GM23338 (cell line): ENCODE results near the gene RCOR1. TPM values are rescaled to one million over a fixed set of nuclear protein-coding genes. Genes with fewer than 3 reads are reported as not detected.

Experiments
- ATAC-seq: fragments of 200-7000 bp; cut with Tn5 transposase; 3 replicates; pipeline ENCODE4 v1.9.1; 2020
- DNase-seq: peaks from one replicate; pipeline ENCODE4 v3.0.0-alpha.2; 2015; ENCODE audit warnings: low spot score
- H2AFZ ChIP-seq: fragments of 200-600 bp; sonication (generic); 2 replicates; pipeline ENCODE4 v1.8.0; 2016; ENCODE audit warnings: antibody characterized with exemption, mild to moderate bottlenecking, moderate library complexity
- H3F3A ChIP-seq: fragments of 200-600 bp; sonication (generic); replicated peaks from 2 replicates; pipeline ENCODE4 v1.8.0; 2017; ENCODE audit warnings: antibody characterized with exemption, mixed run types, low read depth
- H3K27ac ChIP-seq: fragments of 200-600 bp; sonication (generic); 2 replicates; pipeline ENCODE4 v1.6.1; 2016; ENCODE audit warnings: low read depth
- H3K27me3 ChIP-seq: fragments of 200-600 bp; sonication (generic); 2 replicates; pipeline ENCODE4 v1.8.0; 2016; ENCODE audit warnings: mild to moderate bottlenecking, mixed run types, moderate library complexity; ENCODE audit not compliant: insufficient read depth
- H3K36me3 ChIP-seq: fragments of 200-600 bp; sonication (generic); 2 replicates; pipeline ENCODE4 v1.8.0; 2016; ENCODE audit warnings: mild to moderate bottlenecking; ENCODE audit not compliant: insufficient read depth
- H3K4me1 ChIP-seq: fragments of 200-600 bp; sonication (generic); 2 replicates; pipeline ENCODE4 v1.8.0; 2016; ENCODE audit warnings: mild to moderate bottlenecking, moderate library complexity; ENCODE audit not compliant: insufficient read depth
- H3K4me2 ChIP-seq: fragments of 200-600 bp; sonication (generic); 2 replicates; pipeline ENCODE4 v1.7.1; 2017; ENCODE audit warnings: mixed run types
- H3K4me3 ChIP-seq: fragments of 200-600 bp; sonication (generic); 2 replicates; pipeline ENCODE4 v1.6.1; 2016; ENCODE audit warnings: mixed run types
- H3K79me2 ChIP-seq: fragments of 200-600 bp; sonication (generic); replicated peaks from 2 replicates; pipeline ENCODE4 v1.8.0; 2017; ENCODE audit warnings: mild to moderate bottlenecking; ENCODE audit not compliant: insufficient read depth
- H3K9me2 ChIP-seq: fragments of 200-600 bp; sonication (generic); 2 replicates; pipeline ENCODE4 v1.8.0; 2017; ENCODE audit not compliant: insufficient read depth
- H4K20me1 ChIP-seq: fragments of 200-600 bp; sonication (generic); replicated peaks from 2 replicates; pipeline ENCODE4 v1.8.0; 2017; ENCODE audit warnings: mild to moderate bottlenecking; ENCODE audit not compliant: insufficient read depth
- H3K27ac Mint-ChIP-seq: 2 replicates; pipeline ENCODE4 v1.8.0; 2020; ENCODE audit warnings: inconsistent platforms, mild to moderate bottlenecking, moderate library complexity, mixed read lengths
- H3K27me3 Mint-ChIP-seq: 3 replicates; pipeline ENCODE4 v1.8.0; 2022; ENCODE audit warnings: low read depth, mild to moderate bottlenecking, moderate library complexity, mixed read lengths, inconsistent platforms; ENCODE audit not compliant: insufficient read depth, poor library complexity
- H3K36me3 Mint-ChIP-seq: 3 replicates; pipeline ENCODE4 v1.8.0; 2021; ENCODE audit warnings: low read depth, mild to moderate bottlenecking, inconsistent platforms, moderate library complexity, mixed read lengths
- H3K4me1 Mint-ChIP-seq: 3 replicates; pipeline ENCODE4 v1.8.0; 2020; ENCODE audit warnings: mild to moderate bottlenecking, inconsistent platforms, mixed read lengths
- H3K4me3 Mint-ChIP-seq: 3 replicates; pipeline ENCODE4 v1.8.0; 2021; ENCODE audit warnings: moderate library complexity, mild to moderate bottlenecking, inconsistent platforms, mixed read lengths
- H3K9me3 Mint-ChIP-seq: 3 replicates; pipeline ENCODE4 v1.8.0; 2020; ENCODE audit warnings: moderate library complexity, mild to moderate bottlenecking, inconsistent platforms, mixed read lengths
- CREB1 ChIP-seq: fragments of 250-450 bp; sonication (Bioruptor Pico); IDR thresholded peaks from 2 replicates; pipeline ENCODE4 v1.5.0; 2020; ENCODE audit warnings: low read depth, mild to moderate bottlenecking, moderate library complexity
- CTCF ChIP-seq, 2 experiments: fragments of 200-600 bp in 1 of 2; sonication (generic) in 1 of 2; conservative IDR thresholded peaks; 2 replicates each; pipeline versions ENCODE4 v1.5.1 to v1.6.1; 2016 to 2017; ENCODE audit warnings: antibody characterized with exemption in 2 of 2, low read depth in 2 of 2, mild to moderate bottlenecking in 2 of 2, moderate library complexity in 1 of 2
- EZH2 ChIP-seq: fragments of 200-600 bp; sonication (generic); IDR thresholded peaks from one replicate; pipeline ENCODE4 v1.8.0; 2017; ENCODE audit warnings: antibody characterized with exemption, mild to moderate bottlenecking, low read depth; ENCODE audit not compliant: unreplicated experiment
- EZH2phosphoT487 ChIP-seq: fragments of 200-600 bp; sonication (generic); IDR thresholded peaks from one replicate; pipeline ENCODE4 v1.8.1; 2018; ENCODE audit warnings: antibody characterized with exemption; ENCODE audit not compliant: unreplicated experiment
- JUNB ChIP-seq: IDR thresholded peaks from one replicate; pipeline ENCODE4 v1.6.1; 2016; ENCODE audit warnings: antibody characterized with exemption; ENCODE audit not compliant: unreplicated experiment
- STAT1 ChIP-seq: IDR thresholded peaks from one replicate; pipeline ENCODE4 v1.6.1; 2016; ENCODE audit warnings: antibody characterized with exemption; ENCODE audit not compliant: unreplicated experiment
- ZNF114 ChIP-seq: fragments of 250-450 bp; sonication (Bioruptor Pico); IDR thresholded peaks from 2 replicates; pipeline ENCODE4 v1.5.0; 2020; ENCODE audit warnings: mild to moderate bottlenecking, moderate library complexity
- ZNF331 ChIP-seq: fragments of 250-450 bp; sonication (Bioruptor Pico); IDR thresholded peaks from 2 replicates; pipeline ENCODE4 v1.5.0; 2020; ENCODE audit warnings: low read depth, mild to moderate bottlenecking, moderate library complexity
- ZNF462 ChIP-seq: fragments of 250-450 bp; sonication (Bioruptor Pico); IDR thresholded peaks from 2 replicates; pipeline ENCODE4 v1.5.0; 2020; ENCODE audit warnings: mild to moderate bottlenecking, moderate library complexity
- polyA plus RNA-seq: library from polyadenylated mRNA; unstranded; fragments of >200 nt; fragmentation: Nextera tagmentation; extraction: Ambion mirVana; gene quantifications from 2 replicates; pipeline ENCODE4 v1.2.1, GENCODE V29; 2016
- total RNA-seq: library from RNA; depleted of rRNA; stranded (reverse); fragments of >200 nt; shearing (Covaris generic); gene quantifications from 2 replicates; pipeline ENCODE4 v1.2.3, GENCODE V29; 2014

RCOR1 gene
- total and polyA plus RNA-seq, 2 experiments from 2014 or later = 7.6 to 26.1 TPM

- no peak for TF ChIP-seq ZNF462 (CRISPR knock-in tag)
Observed at GRCh38 chr14:102570334-102570995, 22.0 kb upstream of the RCOR1 start (continued).

- Histone ChIP-seq H3K27ac (no peak overlapping the region), H3K27me3 (no peaks in the 10 kb centered on the region), H4K20me1 (no peaks in the 10 kb centered on the region), H3K79me2 (no peaks in the 10 kb centered on the region), H3K4me1 (peaks cover 26% of the 10 kb centered on the region), H3K4me2 (no peak overlapping the region), H3F3A (0 out of 2 replicates have a peak, but pooled peaks cover 5% of the 10 kb centered on the region), H3K4me3 (no peak overlapping the region), H3K9me2 (no peaks in the 10 kb centered on the region; the same call in 1 of the 2 replicates), H3K36me3 (no peaks in the 10 kb centered on the region), H2AFZ (no peak overlapping the region)
- Mint-ChIP-seq H3K27ac (no peak overlapping the region), H3K4me3 (no peak overlapping the region), H3K9me3 (no peaks in the 10 kb centered on the region), H3K36me3 (no peaks in the 10 kb centered on the region), H3K4me1 (peaks cover 28% of the 10 kb centered on the region), H3K27me3 (peaks cover 8% of the 10 kb centered on the region)
- DNase-seq = no peak
- ATAC-seq = no peak
- TF ChIP-seq STAT1 (no peak), EZH2 (no peak), CREB1 (CRISPR knock-in tag) (no peak), JUNB (no peak), ZNF331 (CRISPR knock-in tag) (no peak), EZH2phosphoT487 (no peak), ZNF114 (CRISPR knock-in tag) (no peak), CTCF (conservative IDR thresholded peaks at IDR 0.05; ENCODE audit: low read depth in 2 of 2) (no peak)
Observed at GRCh38 chr14:102571043-102571442, 21.4 kb upstream of the RCOR1 start.
